AG04450 (cell line): Measurements from ENCODE around the gene FAM163B. TPM values are rescaled to one million over a fixed set of nuclear protein-coding genes. Genes with fewer than 3 reads are reported as not detected.
"Not testable (repeated sequence)": the region's sequence is repeated elsewhere in the genome, so short reads cannot be mapped to it uniquely, and the experiment has no call there.

Experiments
- CTCF ChIA-PET: fragments of 300-600, 350-600 bp; formaldehyde crosslinking; extraction: SDS; loops from one replicate; lab custom pipeline; 2022; ENCODE audit warnings: antibody characterized with exemption, inconsistent platforms; lab: Charles Lee
- POLR2A ChIA-PET: fragments of 350-600 bp; formaldehyde crosslinking; extraction: SDS; loops from one replicate; lab custom pipeline; 2021; ENCODE audit warnings: antibody characterized with exemption, inconsistent platforms; lab: Yijun Ruan, JAX
- DNase-seq: peaks from one replicate; pipeline ENCODE4 v3.0.0-alpha.2; 2011; ENCODE audit warnings: low read depth, low spot score
- H3K27ac ChIP-seq: one replicate; pipeline ENCODE4 v1.5.1; 2012; ENCODE audit warnings: low read depth, low read length, control low read depth
- H3K27me3 ChIP-seq: one replicate; pipeline ENCODE4 v1.6.0; 2012; ENCODE audit warnings: low read length; ENCODE audit not compliant: control insufficient read depth, insufficient read depth
- H3K4me3 ChIP-seq: 2 replicates; pipeline ENCODE4 v1.5.1; 2011; ENCODE audit warnings: mild to moderate bottlenecking, low read depth, low read length, control low read depth
- H3K9me3 ChIP-seq: 2 replicates; pipeline ENCODE4 v1.5.1; 2012; ENCODE audit warnings: low read length; ENCODE audit not compliant: control insufficient read depth, insufficient read depth
- CTCF ChIP-seq: IDR thresholded peaks from 2 replicates; pipeline ENCODE4 v1.5.1; 2011; ENCODE audit warnings: low read depth, low read length, control low read depth, inconsistent platforms
- polyA plus RNA-seq: library from polyadenylated mRNA; depleted of rRNA; stranded (reverse); fragments of >200 nt; gene quantifications from 2 replicates; pipeline ENCODE4 v1.2.3, GENCODE V29; 2011

The FAM163B gene
- polyA plus RNA-seq, 1 experiment, result not detected

- ChIA-PET POLR2A (no interaction called here), CTCF (no interaction called here)
- no peak overlapping the region for H3K27ac ChIP-seq
- no peak overlapping the region for H3K4me3 ChIP-seq
- H3K9me3 ChIP-seq, result no peaks in the 10 kb centered on the region; the same call in 1 of the 2 replicates
- H3K27me3 ChIP-seq, result peaks cover 35% of the 10 kb centered on the region
- no peak for DNase-seq
- TF ChIP-seq CTCF, result no peak
These were observed 39.9 kb downstream of the FAM163B start for GRCh38 chr9:133569121-133569785.

GRCh38 chr9:133568186-133568585 is 41.0 kb downstream of the FAM163B start:
- POLR2A ChIA-PET, result no interaction called here
- CTCF ChIA-PET, result no interaction called here
- Histone ChIP-seq H3K27ac (no peak overlapping the region), H3K9me3 (no peaks in the 10 kb centered on the region; the same call in 1 of the 2 replicates), H3K4me3 (no peak overlapping the region), H3K27me3 (peaks cover 36% of the 10 kb centered on the region)
- no peak for DNase-seq
- no peak for TF ChIP-seq CTCF

- Histone ChIP-seq H3K27me3 (peaks cover 28% of the 10 kb centered on the region), H3K27ac (no peak overlapping the region), H3K9me3 (no peaks in the 10 kb centered on the region; the same call in 1 of the 2 replicates), H3K4me3 (no peak overlapping the region)
- ChIA-PET POLR2A (no interaction called here), CTCF (no interaction called here)
- no peak for TF ChIP-seq CTCF
- no peak for DNase-seq
These were observed 42.4 kb downstream of the FAM163B start for GRCh38 chr9:133566817-133567216.

- CTCF ChIA-PET, result no interaction called here
- H3K9me3 ChIP-seq, result no peaks in the 10 kb centered on the region; the same call in 1 of the 2 replicates
- TF ChIP-seq CTCF, result no peak
- POLR2A ChIA-PET, result no interaction called here
- H3K4me3 ChIP-seq, result no peak overlapping the region
- H3K27ac ChIP-seq, result no peak overlapping the region
- DNase-seq, result no peak
- H3K27me3 ChIP-seq, result peaks cover 24% of the 10 kb centered on the region
These were observed 42.8 kb downstream of the FAM163B start for GRCh38 chr9:133566382-133566781.

- TF ChIP-seq CTCF, result no peak
- DNase-seq, result no peak
- CTCF ChIA-PET, result no interaction called here
- no peak overlapping the region for H3K4me3 ChIP-seq
- peaks cover 14% of the 10 kb centered on the region for H3K27me3 ChIP-seq
- no peak overlapping the region for H3K27ac ChIP-seq
- H3K9me3 ChIP-seq, result no peaks in the 10 kb centered on the region; the same call in 1 of the 2 replicates
- POLR2A ChIA-PET, result no interaction called here
These were observed 44.6 kb downstream of the FAM163B start for GRCh38 chr9:133564451-133565116.

- H3K27ac ChIP-seq, H3K9me3 ChIP-seq, DNase-seq, CTCF ChIA-PET, H3K4me3 ChIP-seq, POLR2A ChIA-PET: not testable (repeated sequence)
- peaks cover 14% of the 10 kb centered on the region for H3K27me3 ChIP-seq
These were observed 45.4 kb downstream of the FAM163B start for GRCh38 chr9:133563814-133564213.
